ENCODE measurements around the gene PLA2G4A. TPM values are rescaled to one million over a fixed set of nuclear protein-coding genes. Genes with fewer than 3 reads are reported as not detected.

PLA2G4A gene
- total and polyA plus RNA-seq, 7 donors, result 3.2 to 51.0 (median 17.2) TPM

DNA sequence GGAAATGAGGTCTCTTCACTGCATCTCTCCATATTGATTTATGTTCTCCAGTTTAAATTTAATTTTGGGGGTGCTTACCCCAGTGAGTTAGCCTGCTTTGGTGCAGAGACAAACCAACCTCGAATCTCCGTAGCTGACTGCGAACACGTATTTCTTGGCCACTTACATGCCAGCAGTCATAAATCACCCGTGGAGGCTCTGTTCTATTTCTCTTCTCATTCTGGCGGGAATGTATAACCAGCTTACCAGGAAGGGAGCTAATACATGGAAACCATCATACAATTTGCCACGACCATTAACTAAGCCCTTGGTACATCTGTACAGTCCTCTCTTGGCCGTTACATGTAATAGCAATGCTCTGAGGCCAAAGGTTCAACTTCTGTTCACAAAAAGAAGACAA lies 148.0 kb downstream of the PLA2G4A start:
- Histone ChIP-seq H3K9me3 (no peaks in the 10 kb centered on the region), H3K27ac (peak overlapping the region in 3 of 4 donors; percentile 70 to 84 (median 75)), H3K36me3 (peaks cover 0 to 3% (median 0%) of the 10 kb centered on the region in 4 donors), H3K4me3 (no peak overlapping the region), H3K4me1 (peaks cover 0 to 71% (median 62%) of the 10 kb centered on the region in 4 donors), H3K27me3 (no peaks in the 10 kb centered on the region)
- intact Hi-C loops (cut with DNase I), result no loop called here
- peak; percentile 87 for DNase-seq
- 80 to 83% methylated on average over 8 of the region's 8 CpGs for WGBS, 2 donors
- no peak for TF ChIP-seq POLR2A (IDR thresholded peaks at IDR 0.05)
- TF ChIP-seq POLR2AphosphoS5 (IDR thresholded peaks at IDR 0.05), result peak; percentile 78 to 95 (median 94)
- TF ChIP-seq, protein P1, sequence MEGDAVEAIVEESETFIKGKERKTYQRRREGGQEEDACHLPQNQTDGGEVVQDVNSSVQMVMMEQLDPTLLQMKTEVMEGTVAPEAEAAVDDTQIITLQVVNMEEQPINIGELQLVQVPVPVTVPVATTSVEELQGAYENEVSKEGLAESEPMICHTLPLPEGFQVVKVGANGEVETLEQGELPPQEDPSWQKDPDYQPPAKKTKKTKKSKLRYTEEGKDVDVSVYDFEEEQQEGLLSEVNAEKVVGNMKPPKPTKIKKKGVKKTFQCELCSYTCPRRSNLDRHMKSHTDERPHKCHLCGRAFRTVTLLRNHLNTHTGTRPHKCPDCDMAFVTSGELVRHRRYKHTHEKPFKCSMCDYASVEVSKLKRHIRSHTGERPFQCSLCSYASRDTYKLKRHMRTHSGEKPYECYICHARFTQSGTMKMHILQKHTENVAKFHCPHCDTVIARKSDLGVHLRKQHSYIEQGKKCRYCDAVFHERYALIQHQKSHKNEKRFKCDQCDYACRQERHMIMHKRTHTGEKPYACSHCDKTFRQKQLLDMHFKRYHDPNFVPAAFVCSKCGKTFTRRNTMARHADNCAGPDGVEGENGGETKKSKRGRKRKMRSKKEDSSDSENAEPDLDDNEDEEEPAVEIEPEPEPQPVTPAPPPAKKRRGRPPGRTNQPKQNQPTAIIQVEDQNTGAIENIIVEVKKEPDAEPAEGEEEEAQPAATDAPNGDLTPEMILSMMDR (IDR thresholded peaks at IDR 0.05), result peak in 1 of 4 experiments; percentile 23
- peak; percentile 44 to 88 (median 78) for TF ChIP-seq EP300 (IDR thresholded peaks at IDR 0.05)

DNA sequence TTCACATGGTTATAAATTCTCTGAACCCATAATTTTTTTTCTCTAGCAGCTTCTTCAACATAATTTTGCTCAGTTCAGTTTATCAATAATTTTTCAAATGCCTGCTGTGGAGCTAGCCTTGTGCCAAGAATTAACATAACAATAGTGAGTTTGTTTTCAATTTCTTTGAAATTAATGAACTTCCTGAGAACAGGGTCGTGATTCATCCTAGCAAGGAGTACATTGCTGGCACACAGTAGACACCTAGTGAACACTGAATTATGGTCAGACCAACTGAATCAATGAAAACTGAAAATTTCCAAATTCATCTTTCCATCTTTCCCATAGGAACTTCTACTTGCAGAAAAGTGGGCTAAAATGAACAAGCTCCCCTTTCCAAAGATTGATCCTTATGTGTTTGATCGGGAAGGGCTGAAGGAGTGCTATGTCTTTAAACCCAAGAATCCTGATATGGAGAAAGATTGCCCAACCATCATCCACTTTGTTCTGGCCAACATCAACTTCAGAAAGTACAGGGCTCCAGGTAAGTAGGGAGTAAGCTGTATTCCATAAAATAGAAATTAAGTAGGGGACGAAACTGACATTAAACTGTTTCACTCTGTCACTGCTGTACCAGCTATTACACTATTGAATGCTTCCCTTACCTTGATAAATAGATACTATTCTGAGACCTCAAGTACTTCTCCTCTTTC lies 148.7 kb downstream of the PLA2G4A start:
- peak; percentile 42 to 82 (median 64) for TF ChIP-seq POLR2AphosphoS5 (IDR thresholded peaks at IDR 0.05)
- no peak for TF ChIP-seq EP300 (IDR thresholded peaks at IDR 0.05)
- H3K36me3 ChIP-seq, result peaks cover 0 to 3% (median 0%) of the 10 kb centered on the region in 4 donors
- peak overlapping the region in 3 of 4 donors; percentile 70 to 84 (median 75) for H3K27ac ChIP-seq
- intact Hi-C loops (cut with DNase I), result no loop called here
- no peak overlapping the region for H3K4me3 ChIP-seq
- H3K27me3 ChIP-seq, result no peaks in the 10 kb centered on the region
- WGBS, 2 donors, result 83 to 86% methylated on average over 3 of the region's 3 CpGs
- DNase-seq, result no peak
- peaks cover 0 to 78% (median 68%) of the 10 kb centered on the region in 4 donors for H3K4me1 ChIP-seq
- no peaks in the 10 kb centered on the region for H3K9me3 ChIP-seq

DNA sequence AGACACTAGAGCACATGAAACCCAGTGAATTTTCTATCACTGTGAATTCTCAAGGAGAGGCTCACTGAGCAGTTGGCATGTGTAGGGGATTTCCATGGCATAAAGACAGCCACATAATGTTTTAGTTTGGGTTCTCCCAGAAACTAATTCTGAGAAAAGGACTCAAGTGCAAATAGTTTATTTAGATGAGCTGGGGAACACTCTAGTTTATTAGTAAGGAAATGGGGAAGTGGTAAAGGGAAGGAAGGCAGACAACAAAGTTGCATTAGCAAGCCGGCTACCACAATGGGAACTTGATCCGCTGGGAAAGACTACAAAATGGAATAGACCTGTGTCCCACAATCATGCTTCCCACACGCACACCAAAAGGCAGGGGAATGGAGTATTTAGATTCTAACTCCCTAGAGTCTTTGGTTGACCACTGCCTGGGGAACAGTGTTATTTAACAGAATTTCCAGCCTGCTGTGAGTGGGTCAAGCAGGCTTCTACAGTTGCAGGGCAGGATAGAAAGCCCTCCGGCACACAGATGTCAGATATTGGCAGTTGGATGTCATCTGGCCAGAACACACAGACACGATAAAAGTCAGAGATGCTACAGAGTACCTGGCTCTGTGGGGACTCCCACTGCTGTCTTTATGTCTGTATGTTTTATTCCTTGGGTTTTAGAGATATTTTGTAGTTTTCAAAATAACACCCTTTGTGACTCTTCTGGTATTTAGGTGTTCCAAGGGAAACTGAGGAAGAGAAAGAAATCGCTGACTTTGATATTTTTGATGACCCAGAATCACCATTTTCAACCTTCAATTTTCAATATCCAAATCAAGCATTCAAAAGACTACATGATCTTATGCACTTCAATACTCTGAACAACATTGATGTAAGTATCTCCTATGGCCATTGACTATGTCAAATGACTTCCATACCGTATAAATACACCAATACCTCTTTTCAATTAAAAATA lies 150.1 kb downstream of the PLA2G4A start:
- no peaks in the 10 kb centered on the region for H3K9me3 ChIP-seq
- WGBS, 2 donors, result 78 to 87% methylated on average over 7 of the region's 7 CpGs
- H3K4me3 ChIP-seq, result no peak overlapping the region
- TF ChIP-seq EP300 (IDR thresholded peaks at IDR 0.05), result no peak
- TF ChIP-seq POLR2A (IDR thresholded peaks at IDR 0.05), result no peak
- no peak for TF ChIP-seq POLR2AphosphoS5 (IDR thresholded peaks at IDR 0.05)
- TF ChIP-seq, protein P1 (IDR thresholded peaks at IDR 0.05), result no peak
- H3K27ac ChIP-seq, result peak overlapping the region in 3 of 4 donors; percentile 70 to 84 (median 75)
- no peaks in the 10 kb centered on the region for H3K27me3 ChIP-seq
- peaks cover 0 to 88% (median 81%) of the 10 kb centered on the region in 4 donors for H3K4me1 ChIP-seq
- intact Hi-C loops (cut with DNase I), result no loop called here
- no peak for DNase-seq
- peaks cover 0 to 3% (median 0%) of the 10 kb centered on the region in 4 donors for H3K36me3 ChIP-seq

DNA sequence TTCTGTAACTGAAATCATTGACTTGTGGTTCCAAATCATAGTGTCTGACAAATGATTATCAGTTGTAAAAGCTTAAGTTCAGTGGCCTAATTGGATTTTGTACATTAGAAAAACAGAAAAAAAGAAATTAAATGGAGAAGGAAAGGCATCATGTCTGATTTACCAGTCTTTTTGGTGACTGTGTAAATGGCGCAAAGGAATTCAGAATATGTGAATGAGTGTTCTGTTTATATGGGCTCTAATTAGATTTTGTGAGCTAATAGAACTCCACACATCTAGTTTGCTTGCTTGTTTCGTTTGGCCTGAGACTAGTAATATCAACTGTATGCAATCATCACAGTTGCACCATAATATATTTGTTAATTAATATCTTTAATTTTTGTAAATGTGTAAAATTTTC lies 151.7 kb downstream of the PLA2G4A start:
- Histone ChIP-seq H3K27ac (peak overlapping the region in 2 of 4 donors; percentile 16 to 82), H3K27me3 (no peaks in the 10 kb centered on the region), H3K4me3 (no peak overlapping the region), H3K9me3 (no peaks in the 10 kb centered on the region), H3K4me1 (peaks cover 0 to 88% (median 80%) of the 10 kb centered on the region in 4 donors), H3K36me3 (peaks cover 0 to 3% (median 0%) of the 10 kb centered on the region in 4 donors)
- DNase-seq, result no peak
- TF ChIP-seq EP300 (IDR thresholded peaks at IDR 0.05) (no peak), POLR2AphosphoS5 (IDR thresholded peaks at IDR 0.05) (no peak), POLR2A (IDR thresholded peaks at IDR 0.05) (no peak)
- TF ChIP-seq, protein P1 (IDR thresholded peaks at IDR 0.05), result no peak
- intact Hi-C loops (cut with DNase I), result loop anchor here (5.0 kb wide), 2 partner anchors 103 to 353 kb away; no protein-coding TSS in a partner anchor
- 89 to 90% methylated on average over 2 of the region's 2 CpGs for WGBS, 2 donors

Data from sigmoid colon (tissue), 7 donors.